ENCODE data around the gene PTPN11. TPM values are rescaled to one million over a fixed set of nuclear protein-coding genes. Genes with fewer than 3 reads are reported as not detected.

The PTPN11 gene
- total and polyA plus RNA-seq, 2 of the 8 experiments (the other 6 are each of a cell fraction or from before 2014, with no cell fraction given): 28.3 to 133 TPM

DNA sequence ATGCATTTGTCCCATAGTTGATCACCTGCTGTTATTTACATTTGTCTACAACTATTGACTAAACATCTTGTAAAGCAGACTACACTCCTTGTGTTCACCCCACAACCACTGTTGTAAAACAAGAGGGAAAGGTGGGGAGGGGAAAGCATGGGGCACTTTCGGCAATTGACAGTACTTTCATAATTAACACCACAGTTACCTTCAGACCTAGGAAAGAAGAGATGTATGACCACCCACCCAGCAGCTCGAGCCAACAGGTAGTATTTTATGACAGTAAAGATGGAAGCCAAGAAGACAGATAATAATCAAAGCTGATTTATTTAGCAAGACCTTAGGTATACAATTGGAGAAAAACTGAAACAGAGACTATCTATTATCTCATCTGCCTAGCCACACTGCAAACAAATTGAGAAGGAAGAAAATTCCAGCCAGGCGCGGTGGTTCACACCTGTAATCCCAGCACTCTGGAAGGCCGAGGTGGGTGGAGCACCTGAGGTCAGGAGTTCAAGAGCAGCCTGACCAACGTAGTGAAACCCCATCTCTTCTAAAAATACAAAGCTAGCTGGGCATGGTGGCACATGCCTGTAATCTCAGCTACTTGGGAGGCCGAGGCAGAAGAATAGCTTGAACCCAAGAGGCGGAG is 47.8 kb upstream of the PTPN11 start (continued):
- TF ChIP-seq, protein P1, sequence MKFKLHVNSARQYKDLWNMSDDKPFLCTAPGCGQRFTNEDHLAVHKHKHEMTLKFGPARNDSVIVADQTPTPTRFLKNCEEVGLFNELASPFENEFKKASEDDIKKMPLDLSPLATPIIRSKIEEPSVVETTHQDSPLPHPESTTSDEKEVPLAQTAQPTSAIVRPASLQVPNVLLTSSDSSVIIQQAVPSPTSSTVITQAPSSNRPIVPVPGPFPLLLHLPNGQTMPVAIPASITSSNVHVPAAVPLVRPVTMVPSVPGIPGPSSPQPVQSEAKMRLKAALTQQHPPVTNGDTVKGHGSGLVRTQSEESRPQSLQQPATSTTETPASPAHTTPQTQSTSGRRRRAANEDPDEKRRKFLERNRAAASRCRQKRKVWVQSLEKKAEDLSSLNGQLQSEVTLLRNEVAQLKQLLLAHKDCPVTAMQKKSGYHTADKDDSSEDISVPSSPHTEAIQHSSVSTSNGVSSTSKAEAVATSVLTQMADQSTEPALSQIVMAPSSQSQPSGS (IDR thresholded peaks at IDR 0.05; ENCODE audit: low read length): no peak
- no peak for TF ChIP-seq SAP30 (IDR thresholded peaks at IDR 0.05; ENCODE audit: insufficient read depth, insufficient replicate concordance, low read length)
- no peak for TF ChIP-seq TAF7 (optimal IDR thresholded peaks at IDR 0.05; ENCODE audit: borderline replicate concordance, low read depth, low read length)
- TF ChIP-seq TBP (IDR thresholded peaks at IDR 0.05; ENCODE audit: low read depth, low read length): no peak
- no peak for TF ChIP-seq BRCA1 (IDR thresholded peaks at IDR 0.05; ENCODE audit: low read depth, low read length)
- TF ChIP-seq RBBP5 (IDR thresholded peaks at IDR 0.05; ENCODE audit: borderline replicate concordance, low read depth, low read length): no peak
